Neural crest cell (in vitro differentiated cells): ENCODE data around the gene WDR27. TPM values are rescaled to one million over a fixed set of nuclear protein-coding genes. Genes with fewer than 3 reads are reported as not detected.

Experiments
- DNase-seq: peaks from one replicate; pipeline ENCODE4 v3.0.0; 2021; ENCODE audit warnings: low read depth, mixed read lengths, low spot score
- H3K27ac Mint-ChIP-seq: one replicate; pipeline ENCODE4 v1.8.0; 2021; ENCODE audit warnings: mild to moderate bottlenecking, mixed read lengths; ENCODE audit not compliant: unreplicated experiment
- H3K27me3 Mint-ChIP-seq: 2 replicates; pipeline ENCODE4 v1.8.0; 2021; ENCODE audit warnings: low read depth, mild to moderate bottlenecking, mixed read lengths
- H3K36me3 Mint-ChIP-seq: 2 replicates; pipeline ENCODE4 v1.8.0; 2021; ENCODE audit warnings: low read depth, mild to moderate bottlenecking, mixed read lengths
- H3K4me1 Mint-ChIP-seq: 2 replicates; pipeline ENCODE4 v1.8.0; 2021; ENCODE audit warnings: mixed read lengths
- H3K4me3 Mint-ChIP-seq: one replicate; pipeline ENCODE4 v1.8.0; 2021; ENCODE audit warnings: mild to moderate bottlenecking, mixed read lengths
- H3K9me3 Mint-ChIP-seq: 2 replicates; pipeline ENCODE4 v1.8.0; 2021; ENCODE audit warnings: mixed read lengths
- CTCF ChIP-seq: fragments of 200-600 bp; sonication (generic); conservative IDR thresholded peaks from 2 replicates; pipeline ENCODE4 v1.5.0; 2021; ENCODE audit warnings: antibody characterized with exemption, mild to moderate bottlenecking
- total RNA-seq: library from RNA; stranded (reverse); gene quantifications from 2 replicates; pipeline ENCODE4 v1.2.1, GENCODE V29; 2021

The WDR27 gene
- total RNA-seq, 1 donor from 2014 or later = 103 TPM

DNA sequence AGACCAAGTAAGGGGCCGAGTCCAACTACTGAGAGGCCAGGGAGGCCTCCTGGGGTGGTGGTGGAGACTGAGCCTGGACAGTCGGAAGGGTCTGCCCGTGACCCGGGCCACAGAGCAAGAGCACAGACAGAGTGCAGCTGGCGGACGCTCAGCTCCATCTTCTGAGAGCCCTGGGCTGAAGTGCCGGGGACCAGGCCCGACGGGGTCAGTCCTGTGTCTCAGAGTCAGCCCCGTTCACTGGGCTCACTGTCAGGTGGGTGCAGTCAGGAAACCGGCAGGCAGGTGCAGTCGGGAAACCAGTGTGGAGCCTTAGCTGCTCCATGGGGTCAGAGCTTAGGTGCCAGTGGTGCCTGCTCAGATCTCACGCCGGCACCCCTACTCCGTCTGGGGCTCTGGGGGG lies 76.5 kb downstream of the WDR27 start:
- peaks cover 5% of the 10 kb centered on the region for H3K9me3 Mint-ChIP-seq
- no peak for DNase-seq
- no peaks in the 10 kb centered on the region for H3K27me3 Mint-ChIP-seq
- H3K27ac Mint-ChIP-seq = peak overlapping the region; percentile 82
- H3K36me3 Mint-ChIP-seq = peaks cover 10% of the 10 kb centered on the region
- peaks cover 6% of the 10 kb centered on the region for H3K4me1 Mint-ChIP-seq
- no peak for TF ChIP-seq CTCF
- no peak overlapping the region for H3K4me3 Mint-ChIP-seq

GRCh38 chr6:169624785-169625184 lies 77.0 kb downstream of the WDR27 start:
- Mint-ChIP-seq H3K9me3 (peaks cover 5% of the 10 kb centered on the region), H3K36me3 (peaks cover 11% of the 10 kb centered on the region)
- no peak for DNase-seq

GRCh38 chr6:169623975-169624374 lies 77.9 kb downstream of the WDR27 start:
- TF ChIP-seq CTCF = no peak
- peaks cover 20% of the 10 kb centered on the region for H3K4me1 Mint-ChIP-seq
- H3K27me3 Mint-ChIP-seq = no peaks in the 10 kb centered on the region
- H3K9me3 Mint-ChIP-seq = peaks cover 5% of the 10 kb centered on the region
- no peak overlapping the region for H3K4me3 Mint-ChIP-seq
- H3K27ac Mint-ChIP-seq = no peak overlapping the region
- H3K36me3 Mint-ChIP-seq = peaks cover 13% of the 10 kb centered on the region
- no peak for DNase-seq

More at GRCh38 chr6:169624785-169625184, 77.0 kb downstream of the WDR27 start:
- peaks cover 12% of the 10 kb centered on the region for H3K4me1 Mint-ChIP-seq
- H3K4me3 Mint-ChIP-seq = no peak overlapping the region
- no peak for TF ChIP-seq CTCF
- H3K27me3 Mint-ChIP-seq = no peaks in the 10 kb centered on the region
- peak overlapping the region; percentile 82 for H3K27ac Mint-ChIP-seq

DNA sequence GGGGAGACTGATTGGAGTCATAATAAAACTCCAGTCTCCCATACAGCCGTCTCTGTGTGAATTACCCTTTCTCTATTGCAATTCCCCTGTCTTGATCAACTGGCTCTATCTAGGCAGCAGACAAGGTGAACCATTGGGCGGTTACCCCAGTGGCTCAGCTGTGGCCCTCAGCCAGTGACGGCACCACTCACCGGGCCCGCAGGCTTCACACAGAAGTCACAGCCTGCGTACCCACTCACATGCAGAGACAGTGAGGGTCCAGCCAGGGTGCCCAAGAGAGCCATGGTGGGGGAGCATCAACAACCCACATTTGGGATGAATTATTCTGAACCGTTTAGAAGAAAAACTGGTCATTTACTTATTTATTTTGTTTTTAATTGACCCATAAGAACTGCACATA lies 78.5 kb downstream of the WDR27 start:
- TF ChIP-seq CTCF = no peak
- no peaks in the 10 kb centered on the region for H3K27me3 Mint-ChIP-seq
- peaks cover 5% of the 10 kb centered on the region for H3K9me3 Mint-ChIP-seq
- peaks cover 24% of the 10 kb centered on the region for H3K4me1 Mint-ChIP-seq
- H3K27ac Mint-ChIP-seq = no peak overlapping the region
- no peak for DNase-seq
- peaks cover 13% of the 10 kb centered on the region for H3K36me3 Mint-ChIP-seq
- no peak overlapping the region for H3K4me3 Mint-ChIP-seq

- Mint-ChIP-seq H3K9me3 (peaks cover 5% of the 10 kb centered on the region), H3K4me1 (peaks cover 24% of the 10 kb centered on the region), H3K27ac (no peak overlapping the region), H3K36me3 (peaks cover 13% of the 10 kb centered on the region), H3K27me3 (no peaks in the 10 kb centered on the region), H3K4me3 (no peak overlapping the region)
- DNase-seq = no peak
- TF ChIP-seq CTCF = no peak
Observed at GRCh38 chr6:169622618-169623017, 79.2 kb downstream of the WDR27 start.

- no peak for TF ChIP-seq CTCF
- H3K27ac Mint-ChIP-seq = no peak overlapping the region
- H3K27me3 Mint-ChIP-seq = no peaks in the 10 kb centered on the region
- peaks cover 8% of the 10 kb centered on the region for H3K9me3 Mint-ChIP-seq
- H3K4me1 Mint-ChIP-seq = peaks cover 30% of the 10 kb centered on the region
- no peak overlapping the region for H3K4me3 Mint-ChIP-seq
- no peak for DNase-seq
- H3K36me3 Mint-ChIP-seq = peaks cover 15% of the 10 kb centered on the region
Observed at GRCh38 chr6:169621311-169621710, 80.5 kb downstream of the WDR27 start.
